Lower leg skin (tissue), 4 donors: ENCODE measurements around the gene CAPN12. TPM values are rescaled to one million over a fixed set of nuclear protein-coding genes. Genes with fewer than 3 reads are reported as not detected.
A peak's percentile ranks its signal among the peaks of the same experiment; 100 is the strongest.

ENCODE experiments used
- DNase-seq, 2 donors: peaks; one replicate each; pipeline ENCODE4 v3.0.0-alpha.2; 2019; ENCODE audit warnings: low spot score in 2 of 2
- H3K4me3 ChIP-seq: fragments of 200-600 bp; sonication (generic); 2 replicates; pipeline ENCODE4 v1.5.1; 2017; ENCODE audit warnings: mild to moderate bottlenecking, low read depth; ENCODE audit not compliant: poor library complexity, severe bottlenecking
- POLR2A ChIP-seq, 2 donors: fragments of 450-650 bp; IDR thresholded peaks; one replicate each; pipeline ENCODE4 v1.6.1; 2016 to 2017; ENCODE audit warnings: antibody characterized with exemption in 2 of 2, mild to moderate bottlenecking in 1 of 2, moderate library complexity in 1 of 2
- WGBS, 2 donors: methylation state at CpG; one replicate each; pipeline ENCODE4 v1.1.5; 2018; 5-methylcytosine and 5-hydroxymethylcytosine counted together
- intact Hi-C: fragments of 100-400 bp; cut with DNase I; formaldehyde crosslinking; loops from one replicate; pipeline ENCODE4 v1.15.0; 2023; ENCODE audit warnings: low total_unique reads
- total RNA-seq, 4 donors: library from RNA; depleted of rRNA; stranded (reverse); fragments of >200 nt; gene quantifications; one replicate each; pipeline ENCODE4 v1.1.0, GENCODE V29; 2016
- TF ChIP-seq, protein P1 (sequence below), 3 donors: fragments of 450-650 bp; IDR thresholded peaks; one replicate each; pipeline ENCODE4 v1.5.1; 2016; ENCODE audit warnings: antibody characterized with exemption in 3 of 3, mild to moderate bottlenecking in 3 of 3, moderate library complexity in 2 of 3

CAPN12 gene
- total RNA-seq, 4 donors from 2014 or later = 7.6 to 20.0 (median 12.9) TPM

DNA sequence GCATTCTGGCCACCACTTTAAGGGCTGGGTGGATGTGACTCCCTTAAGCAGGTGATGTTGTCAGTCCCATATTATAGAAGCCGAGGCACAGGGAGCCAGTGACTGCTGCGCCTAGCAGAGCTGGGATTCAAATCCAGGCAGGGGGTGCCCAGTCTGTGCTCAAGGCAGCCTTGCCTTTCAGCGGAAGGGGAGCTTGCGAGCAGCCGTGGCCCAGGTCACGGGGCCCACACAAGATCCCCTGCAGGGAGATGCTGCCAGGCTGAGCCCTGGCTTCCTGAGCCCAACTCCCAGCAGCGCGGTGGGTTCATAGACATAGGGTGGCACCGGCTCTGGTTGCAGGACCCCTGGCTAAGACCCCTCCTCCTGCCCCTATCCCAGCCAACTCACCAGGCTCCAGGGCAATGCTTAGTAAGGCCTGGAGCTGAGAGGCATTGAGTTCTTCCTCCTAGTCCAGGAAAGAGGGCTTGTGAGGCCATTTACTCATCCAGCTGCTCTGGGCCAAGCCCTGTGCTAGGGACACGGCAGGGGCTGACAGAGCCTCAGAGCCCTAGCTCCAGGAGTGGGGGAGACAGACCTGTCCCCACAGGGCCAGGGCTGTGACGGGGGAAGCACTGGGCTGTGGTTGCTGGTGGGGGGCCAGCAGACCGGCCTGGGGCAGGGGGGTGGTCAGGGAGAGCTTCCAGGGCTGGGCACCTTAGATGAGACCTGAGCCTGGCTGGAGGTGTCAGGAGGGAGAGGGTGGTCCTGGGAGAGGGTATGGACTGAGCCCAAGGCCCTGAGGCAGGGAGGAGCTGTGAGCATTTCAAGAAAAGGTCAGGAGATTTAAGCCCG is 9.6 kb downstream of the CAPN12 start:
- intact Hi-C loops = no loop called here

DNA sequence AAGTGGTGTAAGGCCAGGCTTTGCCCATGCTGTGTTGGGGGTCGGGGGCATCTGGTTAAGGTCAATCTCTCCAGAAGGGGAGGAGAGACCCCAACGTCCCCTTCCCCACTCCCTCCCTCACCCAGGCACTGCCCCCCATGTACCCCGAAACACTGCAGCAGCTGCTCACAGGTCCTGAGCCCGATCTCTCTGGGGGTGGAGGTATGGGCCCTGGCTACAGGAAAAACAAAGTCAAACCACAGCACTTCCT is 10.2 kb downstream of the CAPN12 start:
- TF ChIP-seq, protein P1, sequence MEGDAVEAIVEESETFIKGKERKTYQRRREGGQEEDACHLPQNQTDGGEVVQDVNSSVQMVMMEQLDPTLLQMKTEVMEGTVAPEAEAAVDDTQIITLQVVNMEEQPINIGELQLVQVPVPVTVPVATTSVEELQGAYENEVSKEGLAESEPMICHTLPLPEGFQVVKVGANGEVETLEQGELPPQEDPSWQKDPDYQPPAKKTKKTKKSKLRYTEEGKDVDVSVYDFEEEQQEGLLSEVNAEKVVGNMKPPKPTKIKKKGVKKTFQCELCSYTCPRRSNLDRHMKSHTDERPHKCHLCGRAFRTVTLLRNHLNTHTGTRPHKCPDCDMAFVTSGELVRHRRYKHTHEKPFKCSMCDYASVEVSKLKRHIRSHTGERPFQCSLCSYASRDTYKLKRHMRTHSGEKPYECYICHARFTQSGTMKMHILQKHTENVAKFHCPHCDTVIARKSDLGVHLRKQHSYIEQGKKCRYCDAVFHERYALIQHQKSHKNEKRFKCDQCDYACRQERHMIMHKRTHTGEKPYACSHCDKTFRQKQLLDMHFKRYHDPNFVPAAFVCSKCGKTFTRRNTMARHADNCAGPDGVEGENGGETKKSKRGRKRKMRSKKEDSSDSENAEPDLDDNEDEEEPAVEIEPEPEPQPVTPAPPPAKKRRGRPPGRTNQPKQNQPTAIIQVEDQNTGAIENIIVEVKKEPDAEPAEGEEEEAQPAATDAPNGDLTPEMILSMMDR (IDR thresholded peaks at IDR 0.05) = no peak
- TF ChIP-seq POLR2A (IDR thresholded peaks at IDR 0.05) = no peak
- 54 to 76% methylated on average over 2 to 4 of the region's 4 CpGs for WGBS, 2 donors
- no peak overlapping the region for H3K4me3 ChIP-seq
- intact Hi-C loops = no loop called here
- peak in 1 of 2 donors; percentile 14 for DNase-seq

More for the DNA sequence above, 9.6 kb downstream of the CAPN12 start:
- H3K4me3 ChIP-seq = no peak overlapping the region
- WGBS, 2 donors = 37 to 56% methylated on average over 13 of the region's 13 CpGs
- TF ChIP-seq, protein P1 (IDR thresholded peaks at IDR 0.05) = no peak
- peak; percentile 26 to 86 for DNase-seq

DNA sequence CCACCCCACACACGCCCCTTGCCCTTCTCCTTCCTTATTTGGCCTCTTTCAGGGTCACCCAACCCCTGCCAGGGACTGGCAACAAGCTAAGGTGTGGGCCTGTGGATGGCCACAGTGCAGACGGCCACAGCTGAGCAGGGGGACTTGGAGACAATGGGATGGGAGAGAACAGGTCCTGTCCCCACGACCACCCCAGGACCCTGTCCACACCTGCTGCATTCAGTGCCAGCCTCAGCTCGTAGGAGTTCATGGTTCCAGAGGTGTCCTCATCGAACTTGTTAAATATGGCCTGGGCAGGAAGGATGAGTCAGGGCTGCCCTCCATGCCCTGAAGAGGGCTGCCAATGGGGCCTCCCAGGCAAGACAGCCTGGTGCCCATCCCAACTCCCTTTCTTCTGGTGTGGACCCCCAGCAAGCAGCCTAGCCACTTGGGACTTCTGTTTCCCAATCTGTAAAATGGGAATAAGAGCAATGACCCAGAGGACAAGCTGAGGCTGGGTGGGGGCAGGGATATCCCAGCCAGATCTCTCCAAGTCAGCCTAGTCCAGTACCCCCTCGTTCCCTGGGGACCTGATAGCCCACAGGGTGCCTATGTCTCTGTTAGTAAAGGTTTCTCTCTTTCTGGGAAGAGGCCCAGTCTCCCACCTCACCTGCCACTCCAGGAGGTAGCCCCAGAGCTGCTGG is 10.6 kb downstream of the CAPN12 start:
- intact Hi-C loops = no loop called here
- TF ChIP-seq, protein P1 (IDR thresholded peaks at IDR 0.05) = no peak
- TF ChIP-seq POLR2A (IDR thresholded peaks at IDR 0.05) = no peak
- no peak overlapping the region for H3K4me3 ChIP-seq
- 63 to 74% methylated on average over 6 of the region's 6 CpGs for whole genome bisulfite sequencing, 2 donors
- DNase-seq = peak; percentile 17 to 85

- TF ChIP-seq POLR2A (IDR thresholded peaks at IDR 0.05) = no peak
- TF ChIP-seq, protein P1 (IDR thresholded peaks at IDR 0.05) = no peak
- no peak overlapping the region for H3K4me3 ChIP-seq
- intact Hi-C loops = no loop called here
- no peak for DNase-seq
- WGBS, 2 donors = 90 to 93% methylated on average over 1 of the region's 1 CpG
These were observed 11.1 kb downstream of the CAPN12 start for GRCh38 chr19:38733241-38733492.

DNA sequence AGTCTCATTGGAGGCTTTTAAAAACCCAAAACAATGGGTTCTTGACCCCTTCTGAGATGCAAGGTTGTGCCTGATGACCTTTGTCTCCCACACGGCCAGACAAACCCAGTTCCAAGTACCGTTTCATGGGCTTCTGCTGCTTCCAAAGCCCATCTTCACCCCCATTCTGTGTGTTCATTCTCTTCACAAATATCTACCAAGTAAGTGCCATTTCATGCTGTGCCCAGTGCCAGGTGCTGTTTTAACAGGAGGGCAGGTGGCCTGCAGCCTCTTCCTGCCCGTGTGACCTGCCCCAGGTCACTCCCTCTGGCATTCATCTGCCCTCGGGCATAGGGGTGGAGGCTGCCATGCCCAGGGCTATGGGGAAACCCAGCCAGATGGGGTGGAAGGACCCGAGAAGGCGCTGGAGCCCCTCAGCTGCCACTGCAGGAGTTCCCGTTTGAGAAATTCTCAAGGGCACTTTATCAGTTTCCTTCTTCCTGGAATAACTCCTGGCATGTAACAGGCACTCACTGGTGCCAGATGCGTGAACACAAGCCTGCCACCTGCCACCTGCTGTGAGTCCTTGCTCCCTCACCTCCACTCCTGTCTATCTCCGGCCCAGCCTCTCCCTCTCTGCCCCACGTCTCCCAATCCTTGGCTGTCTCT is 12.5 kb downstream of the CAPN12 start:
- 42 to 48% methylated on average over 10 of the region's 10 CpGs for WGBS, 2 donors
- peak in 1 of 2 donors; percentile 17 for DNase-seq
- intact Hi-C loops = no loop called here
- H3K4me3 ChIP-seq = no peak overlapping the region
- no peak for TF ChIP-seq POLR2A (IDR thresholded peaks at IDR 0.05)
- TF ChIP-seq, protein P1 (IDR thresholded peaks at IDR 0.05) = no peak
